OCI-M2 (cell line): ENCODE results near the gene CCDC93.
"Not testable (repeated sequence)": the region's sequence is repeated elsewhere in the genome, so short reads cannot be mapped to it uniquely, and the experiment has no call there.

Source experiments
- DNase-seq: peaks from one replicate; lab custom pipeline; 2025; ENCODE audit not compliant: unreplicated experiment; lab: John Stamatoyannopoulos, UW

Gene CCDC93

DNA sequence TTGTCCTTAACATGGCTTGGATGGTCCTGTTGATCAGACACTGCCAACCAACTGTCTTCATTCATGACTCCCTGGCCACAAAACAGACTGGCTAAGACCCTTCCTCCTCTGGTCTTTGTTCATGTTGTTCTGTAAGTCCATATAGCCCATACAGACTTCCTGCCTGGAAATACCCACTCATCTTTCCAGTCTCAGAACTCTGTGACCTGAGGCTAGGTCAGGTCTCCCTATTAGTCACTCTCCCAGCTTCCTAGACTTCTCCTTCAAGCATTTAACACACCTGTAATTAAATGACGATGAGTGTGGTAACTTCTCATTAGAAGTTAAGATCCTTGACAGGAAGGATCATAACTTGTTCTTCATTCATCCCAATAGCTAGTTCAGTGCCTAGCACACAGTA lies 56.3 kb downstream of the CCDC93 start:
- DNase-seq = no peak

GRCh38 chr2:117956036-117956796 lies 57.7 kb downstream of the CCDC93 start:
- no peak for DNase-seq

DNA sequence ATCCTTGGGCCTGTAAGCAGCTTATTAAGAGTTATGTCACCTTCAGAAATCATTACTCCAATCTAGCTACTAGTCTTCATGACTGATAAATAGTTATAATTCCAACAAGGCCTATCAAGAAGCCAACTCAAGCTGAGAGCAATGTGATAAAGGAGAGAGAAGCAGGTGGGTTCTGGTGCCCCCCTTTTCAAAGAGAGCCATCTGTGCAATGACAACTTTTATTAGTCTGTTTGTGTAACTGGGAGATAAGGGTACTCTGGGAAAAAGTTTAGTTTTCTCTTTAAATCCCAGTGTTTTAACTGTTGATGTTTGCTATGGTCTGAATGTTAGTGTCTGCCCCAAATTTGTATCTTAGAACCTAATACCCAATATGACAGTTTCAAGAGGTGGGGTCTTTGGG lies 60.6 kb downstream of the CCDC93 start:
- no peak for DNase-seq

- no peak for DNase-seq
Observed at GRCh38 chr2:117952701-117953100, 61.2 kb downstream of the CCDC93 start.

DNA sequence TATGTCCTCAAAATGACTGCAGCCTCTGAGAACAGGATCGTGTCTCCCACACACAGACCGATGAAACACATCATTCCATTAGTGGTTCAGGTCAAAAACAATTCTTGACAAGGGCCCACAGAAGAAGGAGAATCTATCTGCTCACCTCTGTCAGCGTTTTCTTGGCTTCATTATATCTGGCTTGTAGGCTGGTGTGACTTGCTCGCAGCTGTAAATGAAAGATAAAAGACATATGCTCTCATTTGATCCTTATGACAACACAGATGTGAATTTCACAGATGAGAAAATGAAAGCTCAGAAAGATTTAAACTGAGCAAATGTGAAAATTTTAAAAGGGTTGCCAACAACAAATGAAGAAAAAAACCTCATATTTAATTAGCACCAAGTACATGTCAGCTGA lies 61.6 kb downstream of the CCDC93 start:
- DNase-seq = no peak

GRCh38 chr2:117949806-117950205 lies 64.1 kb downstream of the CCDC93 start:
- no peak for DNase-seq

GRCh38 chr2:117948615-117949014 lies 65.3 kb downstream of the CCDC93 start:
- DNase-seq = no peak

GRCh38 chr2:117945296-117945695 lies 68.6 kb downstream of the CCDC93 start:
- DNase-seq = no peak

GRCh38 chr2:117944816-117945215 lies 69.1 kb downstream of the CCDC93 start:
- DNase-seq = no peak

GRCh38 chr2:117943013-117943672 lies 70.7 kb downstream of the CCDC93 start:
- DNase-seq = no peak

DNA sequence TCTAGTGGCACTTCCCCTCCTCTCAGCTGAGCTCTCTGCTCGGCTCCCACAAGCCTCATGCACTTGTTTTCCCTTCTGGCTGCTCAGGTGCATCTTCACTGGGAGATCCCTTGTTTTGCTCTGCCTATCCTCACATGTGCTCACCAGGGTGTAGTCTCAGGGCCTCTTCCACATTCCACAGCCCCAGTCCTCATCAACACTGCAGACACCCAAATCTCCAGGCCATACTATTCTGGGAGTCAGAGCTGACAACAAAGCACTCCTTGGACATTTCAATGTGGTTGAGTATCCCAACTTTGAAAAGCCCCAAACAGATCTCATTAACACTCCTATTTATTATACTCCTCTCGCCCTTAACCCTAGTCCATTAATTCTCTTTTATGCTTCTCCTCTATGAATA lies 71.3 kb downstream of the CCDC93 start:
- no peak for DNase-seq

DNA sequence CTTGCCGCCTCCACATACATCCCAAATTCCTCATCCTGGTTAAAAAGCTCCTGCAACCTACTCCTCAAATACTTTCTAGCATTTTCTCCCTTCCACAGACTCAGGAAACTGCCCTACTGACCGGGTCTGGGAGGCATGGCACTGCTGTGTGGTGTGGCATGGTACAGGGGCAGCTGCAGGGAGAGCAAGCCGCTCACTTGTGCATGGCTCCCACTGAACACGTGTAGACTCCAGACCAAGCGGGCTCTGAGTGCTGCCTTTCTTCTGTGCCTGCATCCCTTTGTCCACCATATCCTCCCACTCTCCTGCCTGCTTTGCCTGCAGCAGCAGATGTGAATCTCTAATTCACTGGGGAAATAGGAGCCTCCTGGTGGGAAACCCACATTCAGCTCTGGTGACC lies 72.2 kb downstream of the CCDC93 start:
- DNase-seq = no peak

- DNase-seq = no peak
Observed at GRCh38 chr2:117940436-117940835, 73.4 kb downstream of the CCDC93 start.

DNA sequence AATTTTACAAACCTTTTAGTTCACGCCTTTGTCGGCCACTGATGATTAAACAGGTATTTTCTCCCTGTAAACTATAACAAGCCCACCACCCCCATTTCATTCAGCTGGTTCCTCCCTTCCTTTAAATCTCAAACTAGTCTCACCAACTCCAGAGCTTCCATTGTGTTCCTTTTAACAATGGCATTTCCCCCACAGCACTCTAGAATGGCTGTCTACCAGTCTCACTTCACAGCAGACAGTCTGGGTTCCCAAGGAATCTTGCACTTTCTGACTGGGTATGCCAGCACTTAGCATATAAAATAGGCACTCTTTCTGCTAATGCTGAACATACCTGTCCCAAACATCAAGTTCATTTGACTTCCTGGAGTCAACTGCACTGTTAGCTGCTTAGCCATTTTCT lies 75.3 kb downstream of the CCDC93 start:
- DNase-seq = no peak

DNA sequence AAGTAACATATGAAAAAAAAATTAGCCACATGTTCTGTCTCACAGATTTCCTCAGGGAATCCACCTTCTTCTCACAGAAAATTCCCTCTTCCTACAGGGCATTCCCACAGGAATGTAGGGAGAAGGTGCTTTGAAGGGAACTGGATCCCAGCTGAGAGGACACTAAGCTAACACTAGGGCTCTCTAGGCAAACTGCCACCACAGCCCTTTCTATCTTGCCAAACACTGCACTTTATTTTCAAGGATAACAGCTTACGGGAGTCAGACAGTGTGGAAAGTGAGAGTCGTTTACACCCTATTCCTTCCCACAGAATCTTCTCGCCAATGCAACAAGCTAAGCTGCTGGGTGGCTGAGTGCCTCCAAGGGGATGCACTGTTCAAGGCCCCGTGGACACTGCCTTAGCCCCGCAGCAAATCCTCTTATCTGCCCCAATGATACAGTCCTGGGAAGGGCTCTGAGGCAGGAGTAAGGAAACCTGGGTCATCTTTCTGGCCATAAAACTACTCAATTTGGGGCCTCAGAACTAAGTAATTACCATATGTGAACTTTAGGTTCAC lies 76.9 kb downstream of the CCDC93 start:
- no peak for DNase-seq

DNA sequence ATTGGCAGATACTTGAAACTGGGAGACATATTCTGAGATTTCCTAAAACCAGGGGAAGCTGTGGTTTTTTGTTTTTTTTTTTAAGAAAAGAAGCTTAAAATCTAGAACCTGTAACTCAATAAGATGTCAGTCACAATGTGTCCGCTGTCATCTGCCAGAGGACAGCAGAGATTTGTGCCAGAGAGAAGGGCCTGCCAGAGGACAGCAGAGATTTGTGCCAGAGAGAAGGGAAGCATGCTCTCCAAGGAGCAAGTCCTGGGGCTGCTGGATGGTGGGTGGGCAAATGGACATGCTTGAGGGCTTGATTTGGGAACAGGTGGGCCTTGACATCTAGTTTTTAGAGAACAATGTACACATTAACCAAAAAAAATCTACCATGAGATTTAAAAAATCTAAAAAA lies 77.9 kb downstream of the CCDC93 start:
- no peak for DNase-seq

GRCh38 chr2:117935456-117935855 lies 78.4 kb downstream of the CCDC93 start:
- DNase-seq = no peak

DNA sequence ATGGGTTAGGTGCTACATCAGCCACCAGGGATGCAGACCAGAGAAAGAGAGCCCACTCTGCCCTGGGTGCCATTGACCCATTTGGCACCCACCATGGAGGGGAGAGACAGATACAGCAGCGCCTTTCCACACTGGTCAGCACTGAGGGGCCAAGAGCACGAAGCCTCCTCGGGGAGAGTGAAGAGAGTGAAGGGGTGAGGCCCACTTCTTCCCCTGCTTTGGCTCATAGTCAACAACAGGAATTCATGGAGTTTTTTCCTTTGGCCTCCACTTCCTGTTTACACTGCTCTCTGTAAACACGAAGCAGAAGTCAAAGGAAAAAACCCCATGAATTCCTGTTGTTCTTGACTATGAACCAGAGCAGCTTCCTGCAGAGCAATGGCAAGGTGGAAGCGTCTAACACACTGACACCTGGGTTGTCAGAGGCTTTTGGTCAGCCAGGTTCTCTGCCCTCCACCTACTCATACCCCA lies 80.0 kb downstream of the CCDC93 start:
- no peak for DNase-seq

DNA sequence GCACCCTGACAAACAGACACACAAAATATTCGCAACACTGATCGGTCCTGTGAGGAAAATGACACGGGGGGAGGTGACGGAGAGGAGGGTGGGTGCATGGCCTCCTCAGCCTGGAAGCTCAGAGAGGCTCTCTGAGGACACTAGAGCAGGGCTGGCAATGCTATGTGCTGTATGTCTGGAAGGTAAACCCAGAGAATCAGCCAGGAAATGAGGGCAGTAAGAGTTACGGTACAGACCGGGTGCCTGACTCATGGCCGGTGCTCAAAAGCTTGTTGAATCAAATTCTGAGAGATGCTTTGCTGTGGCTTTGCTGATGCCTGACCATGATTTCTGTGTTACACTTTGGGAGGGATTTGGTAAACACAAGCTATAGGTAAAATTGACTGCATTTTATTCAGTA lies 81.9 kb downstream of the CCDC93 start:
- DNase-seq = no peak

DNA sequence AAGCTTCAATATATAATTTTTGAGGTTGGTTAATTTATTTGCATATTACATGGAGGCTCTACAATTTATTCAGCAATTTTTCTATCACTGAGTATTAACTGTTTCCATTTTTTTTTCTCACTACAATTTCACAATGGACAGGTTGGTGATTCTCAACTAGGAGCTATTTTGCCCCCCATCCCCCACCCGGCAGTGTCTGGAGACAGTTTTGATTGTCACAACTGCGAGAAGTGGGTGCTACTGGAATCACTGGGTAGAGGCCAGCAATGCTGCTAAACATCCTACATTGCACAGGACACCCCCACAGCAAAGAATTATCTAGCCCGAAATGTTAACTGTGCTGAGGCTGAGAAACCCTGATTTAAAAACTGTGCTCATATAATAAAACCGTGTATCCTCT lies 82.6 kb downstream of the CCDC93 start:
- no peak for DNase-seq

- DNase-seq = no peak
Observed at GRCh38 chr2:117930775-117931174, 83.1 kb downstream of the CCDC93 start.

GRCh38 chr2:117923471-117923870 lies 90.4 kb downstream of the CCDC93 start:
- not testable (repeated sequence) for DNase-seq
